Jurkat, Clone E6-1 (cell line): Measurements from ENCODE around the gene FADS2.

Experiments used
- DNase-seq: peaks from one replicate; pipeline ENCODE4 v3.0.0-alpha.2; 2011; ENCODE audit warnings: low read depth, low spot score
- H3K4me3 ChIP-seq: 2 replicates; pipeline ENCODE4 v1.5.1; 2011; ENCODE audit warnings: mild to moderate bottlenecking, low read length, control low read depth, moderate library complexity

The FADS2 gene

GRCh38 chr11:61794579-61794978, 33.5 kb upstream of the FADS2 start:
- H3K4me3 ChIP-seq = no peak overlapping the region
- DNase-seq = no peak

GRCh38 chr11:61795459-61795858, 32.6 kb upstream of the FADS2 start:
- no peak overlapping the region for H3K4me3 ChIP-seq
- DNase-seq = no peak

- DNase-seq = no peak
- no peak overlapping the region for H3K4me3 ChIP-seq
These were observed 32.1 kb upstream of the FADS2 start for GRCh38 chr11:61795876-61796526.

- peak; percentile 74 for DNase-seq
- no peak overlapping the region for H3K4me3 ChIP-seq
These were observed 30.7 kb upstream of the FADS2 start for GRCh38 chr11:61797263-61797944.

- no peak overlapping the region for H3K4me3 ChIP-seq
- no peak for DNase-seq
These were observed 28.3 kb upstream of the FADS2 start for GRCh38 chr11:61799665-61800284.

- DNase-seq = no peak
These were observed 27.5 kb upstream of the FADS2 start for GRCh38 chr11:61800331-61801281.

GRCh38 chr11:61802605-61803004, 25.5 kb upstream of the FADS2 start:
- DNase-seq = no peak
- H3K4me3 ChIP-seq = no peak overlapping the region

More at GRCh38 chr11:61800331-61801281, 27.5 kb upstream of the FADS2 start:
- H3K4me3 ChIP-seq = no peak overlapping the region

- H3K4me3 ChIP-seq = no peak overlapping the region
- DNase-seq = no peak
These were observed 24.0 kb upstream of the FADS2 start for GRCh38 chr11:61803889-61804647.

GRCh38 chr11:61805146-61805545, 23.0 kb upstream of the FADS2 start:
- H3K4me3 ChIP-seq = no peak overlapping the region
- DNase-seq = no peak

GRCh38 chr11:61806785-61807184, 21.3 kb upstream of the FADS2 start:
- H3K4me3 ChIP-seq = no peak overlapping the region

GRCh38 chr11:61810671-61811175, 17.4 kb upstream of the FADS2 start:
- no peak overlapping the region for H3K4me3 ChIP-seq
- no peak for DNase-seq

More at GRCh38 chr11:61806785-61807184, 21.3 kb upstream of the FADS2 start:
- DNase-seq = no peak

GRCh38 chr11:61811831-61812230, 16.3 kb upstream of the FADS2 start:
- no peak for DNase-seq
- no peak overlapping the region for H3K4me3 ChIP-seq

GRCh38 chr11:61812736-61813411, 15.2 kb upstream of the FADS2 start:
- H3K4me3 ChIP-seq = no peak overlapping the region
- no peak for DNase-seq

- H3K4me3 ChIP-seq = peak overlapping the region; percentile 94
- DNase-seq = no peak
These were observed 13.7 kb upstream of the FADS2 start for GRCh38 chr11:61814247-61814957.

- peak overlapping the region; percentile 94 for H3K4me3 ChIP-seq
- no peak for DNase-seq
These were observed 12.9 kb upstream of the FADS2 start for GRCh38 chr11:61814958-61815789.
